Memory B cell (primary cell): Measurements from ENCODE around the gene NEDD4.

Experiments used
- ATAC-seq: fragments of 150-1000 bp; cut with Tn5 transposase; 2 replicates; pipeline ENCODE4 v1.10.0; 2021; ENCODE audit warnings: low read depth, mild to moderate bottlenecking, moderate library complexity
- DNase-seq, 2 donors: peaks; one replicate each; pipeline ENCODE4 v3.0.0; 2022; ENCODE audit warnings: low spot score in 2 of 2
- H3K27ac Mint-ChIP-seq: one replicate; pipeline ENCODE4 v1.8.0; 2022; ENCODE audit warnings: mild to moderate bottlenecking, moderate library complexity, mixed read lengths
- H3K27me3 Mint-ChIP-seq: one replicate; pipeline ENCODE4 v1.8.0; 2022; ENCODE audit warnings: mixed read lengths
- H3K36me3 Mint-ChIP-seq: one replicate; pipeline ENCODE4 v1.8.0; 2022; ENCODE audit warnings: mild to moderate bottlenecking, mixed read lengths
- H3K4me1 Mint-ChIP-seq: one replicate; pipeline ENCODE4 v1.8.0; 2022; ENCODE audit warnings: mixed read lengths
- H3K4me3 Mint-ChIP-seq: one replicate; pipeline ENCODE4 v1.8.0; 2022; ENCODE audit warnings: mild to moderate bottlenecking, moderate library complexity, mixed read lengths
- H3K9me3 Mint-ChIP-seq: one replicate; pipeline ENCODE4 v1.8.0; 2022; ENCODE audit warnings: mixed read lengths

The NEDD4 gene

DNA sequence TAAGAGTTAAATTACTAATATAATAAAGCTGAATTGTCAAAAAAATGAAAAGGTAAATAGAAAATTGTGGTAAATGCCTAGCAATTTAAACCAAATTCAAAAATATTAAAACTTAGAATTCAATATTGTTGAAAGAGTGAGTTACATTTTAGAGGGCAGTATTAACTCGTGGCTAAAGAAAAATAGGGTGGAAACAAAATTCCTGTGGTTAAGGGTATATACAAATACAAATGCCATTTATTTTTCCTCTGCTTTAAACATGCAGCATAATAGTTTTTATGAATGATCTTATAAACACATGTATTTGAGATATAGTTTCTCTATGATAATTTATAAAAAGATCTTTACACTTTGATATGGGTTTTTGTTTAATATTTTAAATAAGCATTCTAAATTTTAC, 79.0 kb downstream of the NEDD4 start:
- H3K27ac Mint-ChIP-seq, result no peak overlapping the region
- H3K4me1 Mint-ChIP-seq, result no peaks in the 10 kb centered on the region
- DNase-seq, result no peak
- no peak overlapping the region for H3K4me3 Mint-ChIP-seq
- no peaks in the 10 kb centered on the region for H3K9me3 Mint-ChIP-seq
- no peaks in the 10 kb centered on the region for H3K36me3 Mint-ChIP-seq
- no peak for ATAC-seq
- peaks cover 6% of the 10 kb centered on the region for H3K27me3 Mint-ChIP-seq

DNA sequence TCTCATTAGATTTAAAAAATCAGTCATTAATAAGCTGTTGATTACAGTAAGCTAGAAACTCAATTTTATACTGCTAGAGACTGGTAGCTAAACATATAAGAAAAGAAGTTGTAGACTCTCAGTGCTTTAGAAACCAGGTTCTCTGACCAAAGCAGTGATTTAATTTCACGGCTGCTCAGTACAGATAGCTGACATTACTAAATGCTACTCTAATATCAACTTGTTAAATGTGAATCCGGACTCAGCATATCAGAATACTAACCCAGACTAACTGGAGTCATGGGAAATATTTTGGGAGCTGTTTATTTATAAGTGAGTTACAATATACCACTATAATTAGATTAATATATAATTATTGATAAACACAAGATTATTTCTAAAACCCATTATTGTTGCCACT, 80.4 kb downstream of the NEDD4 start:
- DNase-seq (no peak), ATAC-seq (no peak)
- no peaks in the 10 kb centered on the region for H3K9me3 Mint-ChIP-seq
- H3K27me3 Mint-ChIP-seq, result peaks cover 6% of the 10 kb centered on the region
- no peaks in the 10 kb centered on the region for H3K36me3 Mint-ChIP-seq
- H3K27ac Mint-ChIP-seq, result no peak overlapping the region
- no peak overlapping the region for H3K4me3 Mint-ChIP-seq
- H3K4me1 Mint-ChIP-seq, result no peaks in the 10 kb centered on the region

DNA sequence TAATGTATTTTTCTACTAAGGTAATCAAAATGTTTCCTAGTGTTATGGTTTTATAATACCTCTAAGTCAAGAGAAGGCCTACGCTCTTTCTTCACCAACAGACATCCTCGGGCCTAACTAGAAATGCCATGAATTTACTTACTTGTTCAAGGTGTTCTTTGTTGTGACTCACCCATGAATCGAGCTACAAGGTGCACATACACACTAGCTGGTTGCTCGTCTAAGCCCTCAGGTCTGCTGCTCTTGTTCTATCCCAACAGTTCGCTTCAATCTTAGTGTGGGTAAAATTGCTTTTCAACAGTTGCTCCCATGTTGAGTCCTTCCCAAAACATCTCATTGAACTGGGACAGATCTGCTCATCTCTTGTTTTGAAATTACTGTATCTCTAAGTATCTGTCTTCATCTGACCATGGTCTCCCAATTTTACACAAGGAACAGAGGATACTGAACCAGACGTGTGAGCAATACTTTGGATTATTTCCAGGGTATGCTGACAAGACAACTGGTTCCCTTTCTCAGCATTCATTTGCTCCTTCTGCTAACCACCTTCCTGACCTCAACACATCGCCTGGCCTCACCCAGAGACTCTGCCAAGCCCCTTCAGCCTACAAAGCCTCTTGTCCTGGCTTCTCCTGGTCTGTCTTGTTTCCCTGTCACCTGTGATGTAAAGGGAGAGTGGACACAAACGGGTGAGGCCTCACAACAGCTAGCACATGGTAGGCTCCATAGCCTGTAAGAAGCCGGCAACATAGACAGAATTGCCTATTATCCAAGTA, 84.2 kb downstream of the NEDD4 start:
- Mint-ChIP-seq H3K27ac (no peak overlapping the region), H3K36me3 (no peaks in the 10 kb centered on the region), H3K4me1 (no peaks in the 10 kb centered on the region), H3K9me3 (no peaks in the 10 kb centered on the region), H3K27me3 (peaks cover 6% of the 10 kb centered on the region), H3K4me3 (no peak overlapping the region)
- no peak for DNase-seq
- no peak for ATAC-seq

DNA sequence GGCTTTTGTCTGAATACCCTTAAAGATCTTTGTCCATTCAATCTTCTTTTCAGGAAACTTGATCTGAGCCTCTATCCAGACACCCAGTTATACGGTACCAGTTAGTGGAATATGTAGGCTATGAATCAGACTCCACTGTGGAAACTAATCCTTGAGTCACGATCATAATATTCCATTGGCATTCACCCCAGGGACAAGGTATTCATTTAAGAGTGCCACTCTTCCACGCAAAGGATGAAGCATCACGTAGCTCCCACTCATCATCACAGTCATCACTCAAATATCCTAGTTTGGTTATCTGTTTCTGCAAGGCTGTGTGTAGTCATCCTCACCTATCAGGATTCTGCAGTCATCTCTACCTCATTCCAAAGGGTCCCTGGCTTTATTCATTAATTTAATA, 85.6 kb downstream of the NEDD4 start:
- no peak overlapping the region for H3K4me3 Mint-ChIP-seq
- H3K4me1 Mint-ChIP-seq, result no peaks in the 10 kb centered on the region
- no peaks in the 10 kb centered on the region for H3K36me3 Mint-ChIP-seq
- H3K27ac Mint-ChIP-seq, result no peak overlapping the region
- H3K9me3 Mint-ChIP-seq, result no peaks in the 10 kb centered on the region
- peaks cover 6% of the 10 kb centered on the region for H3K27me3 Mint-ChIP-seq
- ATAC-seq, result no peak
- DNase-seq, result no peak

DNA sequence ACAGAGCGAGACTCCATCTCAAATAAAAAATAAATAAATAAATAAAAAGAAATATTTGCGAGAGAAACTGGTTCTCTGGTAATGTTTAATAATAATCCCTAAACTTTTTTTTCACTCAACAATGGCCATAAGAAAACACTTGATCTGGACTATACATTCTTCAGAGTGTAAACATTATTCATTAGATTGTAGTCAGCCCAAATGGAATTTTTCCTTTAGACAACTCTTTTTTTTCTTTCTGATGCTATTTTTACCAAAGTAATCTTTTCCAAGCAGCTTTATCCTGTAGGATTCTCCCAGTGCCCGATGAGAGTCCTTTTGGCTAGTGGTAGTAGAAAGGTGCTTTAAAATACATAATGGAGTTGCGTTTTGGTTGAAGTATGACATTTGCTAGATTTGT, 90.4 kb downstream of the NEDD4 start:
- ATAC-seq (no peak), DNase-seq (no peak)
- H3K4me1 Mint-ChIP-seq, result no peaks in the 10 kb centered on the region
- no peaks in the 10 kb centered on the region for H3K36me3 Mint-ChIP-seq
- no peaks in the 10 kb centered on the region for H3K9me3 Mint-ChIP-seq
- peaks cover 2% of the 10 kb centered on the region for H3K27me3 Mint-ChIP-seq
- no peak overlapping the region for H3K27ac Mint-ChIP-seq
- no peak overlapping the region for H3K4me3 Mint-ChIP-seq

DNA sequence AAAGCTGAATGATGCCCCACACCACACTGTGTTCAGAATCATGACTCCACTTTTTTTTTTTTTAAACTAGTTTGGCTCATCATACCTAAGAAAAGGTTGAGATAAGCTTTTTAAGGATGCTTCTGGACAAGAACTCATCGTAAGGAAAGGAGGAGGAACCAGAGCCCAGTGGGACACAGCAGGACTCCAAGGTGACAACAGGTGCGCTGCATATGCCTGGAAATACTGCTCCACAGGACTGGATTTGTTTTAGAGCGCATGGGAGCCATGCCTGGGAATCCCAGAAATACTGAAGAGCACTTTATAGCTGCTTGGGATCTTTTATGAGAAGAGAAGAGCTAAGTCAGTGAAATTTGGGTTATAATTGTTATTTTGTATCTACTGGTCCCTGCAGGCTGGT, 93.4 kb downstream of the NEDD4 start:
- no peaks in the 10 kb centered on the region for H3K9me3 Mint-ChIP-seq
- H3K4me3 Mint-ChIP-seq, result no peak overlapping the region
- no peaks in the 10 kb centered on the region for H3K36me3 Mint-ChIP-seq
- ATAC-seq, result no peak
- DNase-seq, result no peak
- peaks cover 2% of the 10 kb centered on the region for H3K27me3 Mint-ChIP-seq
- H3K4me1 Mint-ChIP-seq, result no peaks in the 10 kb centered on the region
- H3K27ac Mint-ChIP-seq, result no peak overlapping the region

DNA sequence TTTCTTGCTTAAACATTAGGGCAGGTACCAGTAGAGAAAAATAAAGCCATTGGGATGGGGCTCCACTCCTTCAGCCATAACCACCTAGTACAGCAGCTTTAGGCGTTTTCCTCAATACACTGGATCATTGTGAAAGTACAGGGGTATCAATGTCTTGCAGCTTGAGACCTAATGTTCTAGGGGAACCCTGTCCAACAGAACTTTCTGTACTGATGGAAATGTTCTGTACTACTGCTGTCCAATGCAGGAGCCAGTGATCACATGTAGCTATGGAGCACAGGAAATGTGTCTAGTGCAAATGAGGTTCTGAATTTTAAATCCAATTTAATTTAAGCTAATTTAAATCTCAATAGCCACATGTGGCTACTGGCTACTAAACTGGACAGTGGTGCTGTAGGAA, 93.9 kb downstream of the NEDD4 start:
- Mint-ChIP-seq H3K27ac (no peak overlapping the region), H3K4me3 (no peak overlapping the region), H3K27me3 (peaks cover 2% of the 10 kb centered on the region), H3K4me1 (no peaks in the 10 kb centered on the region), H3K9me3 (no peaks in the 10 kb centered on the region), H3K36me3 (no peaks in the 10 kb centered on the region)
- DNase-seq (no peak), ATAC-seq (no peak)

DNA sequence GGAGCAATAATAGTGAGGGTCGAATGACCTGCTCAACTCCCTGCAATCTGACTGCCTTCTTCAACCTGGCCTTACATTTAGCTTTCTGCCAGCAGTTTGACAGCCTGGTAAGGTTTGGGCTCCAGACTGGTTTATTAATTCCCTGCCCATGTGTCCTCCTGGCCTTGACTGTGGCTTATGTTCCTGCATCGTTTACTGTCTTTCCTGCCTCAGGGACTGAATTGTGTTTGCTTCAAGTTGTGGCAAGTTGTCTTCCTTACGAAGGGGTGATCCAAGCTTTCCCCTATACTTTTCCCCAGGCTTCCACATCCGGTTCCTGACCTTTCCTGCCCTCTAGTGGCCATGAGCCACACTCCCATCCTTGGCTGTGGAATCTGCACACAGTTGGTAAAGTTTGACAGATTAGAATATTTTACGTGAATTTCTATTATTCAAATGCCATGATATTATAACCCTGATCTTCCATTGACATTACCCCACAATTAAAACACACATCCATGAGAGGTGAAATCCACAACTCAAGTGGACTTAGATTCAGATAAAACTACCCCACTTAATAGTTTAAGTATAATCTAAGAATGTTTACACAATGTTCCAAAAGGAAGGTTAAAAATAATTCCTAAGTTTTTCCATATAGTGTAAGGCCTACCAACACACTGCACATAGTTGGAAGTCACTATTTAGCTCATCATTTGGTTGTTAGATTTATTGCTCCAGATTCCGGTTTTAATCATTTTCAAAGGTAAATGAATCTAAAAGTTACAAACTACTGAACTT, 95.7 kb downstream of the NEDD4 start:
- H3K27me3 Mint-ChIP-seq, result peaks cover 2% of the 10 kb centered on the region
- no peaks in the 10 kb centered on the region for H3K36me3 Mint-ChIP-seq
- DNase-seq, result no peak
- H3K4me3 Mint-ChIP-seq, result no peak overlapping the region
- no peaks in the 10 kb centered on the region for H3K9me3 Mint-ChIP-seq
- no peak overlapping the region for H3K27ac Mint-ChIP-seq
- H3K4me1 Mint-ChIP-seq, result peaks cover 3% of the 10 kb centered on the region
- no peak for ATAC-seq

DNA sequence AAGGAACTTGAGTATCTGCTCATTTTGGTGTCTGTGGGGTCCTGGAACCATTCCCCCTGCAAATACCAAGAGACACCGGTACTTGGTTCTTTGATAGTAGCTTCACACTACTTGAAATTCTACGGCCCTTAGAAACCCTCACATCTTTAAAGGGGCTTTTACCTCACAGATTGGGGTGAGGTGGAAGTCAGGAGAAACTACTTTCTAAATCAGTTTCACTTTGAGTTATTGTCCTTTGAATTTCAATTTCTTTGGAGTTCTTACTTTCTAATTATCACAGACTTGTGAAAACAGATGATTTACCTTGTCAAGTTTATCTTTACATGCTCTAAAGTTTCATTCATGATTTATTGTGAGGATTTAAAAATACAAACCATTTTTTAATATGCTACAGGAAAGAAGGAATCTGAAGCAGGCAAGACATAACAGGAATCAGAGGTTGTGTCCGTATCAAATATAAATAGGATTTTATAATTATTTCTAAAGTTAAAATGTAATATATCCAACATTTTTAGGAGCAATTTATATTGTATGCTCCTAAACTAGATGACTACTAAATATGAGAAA, 98.9 kb downstream of the NEDD4 start:
- H3K27ac Mint-ChIP-seq, result no peak overlapping the region
- H3K36me3 Mint-ChIP-seq, result no peaks in the 10 kb centered on the region
- H3K27me3 Mint-ChIP-seq, result no peaks in the 10 kb centered on the region
- peaks cover 3% of the 10 kb centered on the region for H3K4me1 Mint-ChIP-seq
- ATAC-seq (no peak), DNase-seq (no peak)
- H3K9me3 Mint-ChIP-seq, result no peaks in the 10 kb centered on the region
- no peak overlapping the region for H3K4me3 Mint-ChIP-seq

DNA sequence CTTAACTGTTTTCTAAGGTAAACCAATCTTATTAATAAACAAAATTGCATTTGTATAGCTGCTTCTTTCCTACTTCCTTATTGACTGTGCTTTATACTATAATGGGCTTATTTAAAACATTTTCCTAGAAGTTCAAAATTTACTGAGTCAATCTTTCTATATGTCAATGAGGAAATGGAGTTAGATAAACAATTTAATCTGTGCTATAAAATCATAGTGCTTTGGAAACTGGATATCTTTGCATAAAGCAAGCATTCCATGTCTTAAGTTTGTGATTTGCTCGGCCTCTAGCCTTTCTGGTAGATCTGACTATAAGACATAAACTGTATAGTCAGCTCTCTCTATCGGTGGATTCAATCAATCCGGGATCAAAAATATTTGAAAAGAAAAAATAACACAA, 99.6 kb downstream of the NEDD4 start:
- DNase-seq, result no peak
- no peak overlapping the region for H3K4me3 Mint-ChIP-seq
- no peaks in the 10 kb centered on the region for H3K36me3 Mint-ChIP-seq
- ATAC-seq, result no peak
- H3K9me3 Mint-ChIP-seq, result no peaks in the 10 kb centered on the region
- peaks cover 3% of the 10 kb centered on the region for H3K4me1 Mint-ChIP-seq
- no peak overlapping the region for H3K27ac Mint-ChIP-seq
- H3K27me3 Mint-ChIP-seq, result no peaks in the 10 kb centered on the region

DNA sequence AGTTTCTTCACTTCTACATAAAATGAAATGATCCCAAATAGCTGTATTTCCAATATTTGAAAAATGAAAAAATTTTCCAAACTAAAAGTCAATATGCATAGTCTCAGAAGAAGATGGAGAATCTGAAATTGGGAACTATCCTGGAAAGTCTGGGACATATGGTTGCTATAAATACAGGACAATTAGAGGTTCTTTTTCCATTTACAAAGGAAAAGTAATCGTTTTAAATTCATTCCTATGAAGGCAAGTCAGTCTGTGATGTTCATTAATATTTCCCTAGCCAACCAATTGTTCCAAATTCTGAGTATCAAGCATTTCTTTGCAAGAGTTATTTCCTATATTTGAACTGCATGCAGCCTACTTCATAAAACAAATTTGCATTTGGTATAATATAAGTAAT, 102.2 kb downstream of the NEDD4 start:
- H3K36me3 Mint-ChIP-seq, result no peaks in the 10 kb centered on the region
- no peak for DNase-seq
- no peaks in the 10 kb centered on the region for H3K27me3 Mint-ChIP-seq
- H3K4me3 Mint-ChIP-seq, result no peak overlapping the region
- H3K9me3 Mint-ChIP-seq, result peaks cover 2% of the 10 kb centered on the region
- no peak overlapping the region for H3K27ac Mint-ChIP-seq
- ATAC-seq, result no peak
- H3K4me1 Mint-ChIP-seq, result peaks cover 3% of the 10 kb centered on the region

DNA sequence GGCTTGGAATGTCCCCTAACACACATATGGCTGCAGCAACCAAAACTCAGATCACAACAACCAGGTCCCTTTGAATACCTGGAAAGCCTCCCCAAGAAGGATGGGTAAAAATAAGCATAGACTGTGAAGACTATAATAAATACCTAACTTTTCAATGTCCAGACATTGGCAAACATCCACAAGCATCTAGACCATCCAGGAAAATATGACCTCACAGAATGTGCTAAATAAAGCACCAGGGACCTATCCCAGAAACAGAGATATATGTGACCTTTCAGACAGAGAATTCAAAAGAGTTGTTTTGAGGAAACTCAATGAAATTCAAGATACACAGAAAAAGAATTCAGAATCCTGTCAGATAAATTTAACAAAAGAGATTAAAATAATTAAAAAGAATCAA, 109.2 kb downstream of the NEDD4 start:
- no peaks in the 10 kb centered on the region for H3K4me1 Mint-ChIP-seq
- H3K27ac Mint-ChIP-seq, result no peak overlapping the region
- H3K36me3 Mint-ChIP-seq, result no peaks in the 10 kb centered on the region
- DNase-seq (no peak), ATAC-seq (no peak)
- peaks cover 3% of the 10 kb centered on the region for H3K27me3 Mint-ChIP-seq
- H3K9me3 Mint-ChIP-seq, result peaks cover 4% of the 10 kb centered on the region
- no peak overlapping the region for H3K4me3 Mint-ChIP-seq

DNA sequence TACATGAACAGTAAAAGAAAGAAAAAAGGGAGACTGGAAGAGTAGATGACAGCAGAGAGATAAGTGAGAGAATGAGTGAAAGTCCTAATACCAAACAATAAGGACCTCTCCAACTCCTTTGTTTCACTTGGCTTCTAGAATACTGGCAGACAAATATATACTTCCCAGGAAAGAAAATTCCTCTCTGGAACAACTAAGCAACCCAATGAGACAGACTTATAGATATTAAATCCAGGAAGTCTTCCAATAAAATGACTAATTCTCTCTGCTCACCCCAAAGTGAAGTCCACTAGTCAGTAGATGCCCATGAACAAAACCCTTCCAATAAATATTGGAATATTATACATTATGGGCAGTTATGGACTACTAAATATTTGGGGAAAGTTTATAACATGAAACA, 114.2 kb downstream of the NEDD4 start:
- H3K4me3 Mint-ChIP-seq, result no peak overlapping the region
- H3K9me3 Mint-ChIP-seq, result no peaks in the 10 kb centered on the region
- ATAC-seq (no peak), DNase-seq (no peak)
- H3K4me1 Mint-ChIP-seq, result no peaks in the 10 kb centered on the region
- peaks cover 3% of the 10 kb centered on the region for H3K27me3 Mint-ChIP-seq
- H3K36me3 Mint-ChIP-seq, result no peaks in the 10 kb centered on the region
- H3K27ac Mint-ChIP-seq, result no peak overlapping the region

DNA sequence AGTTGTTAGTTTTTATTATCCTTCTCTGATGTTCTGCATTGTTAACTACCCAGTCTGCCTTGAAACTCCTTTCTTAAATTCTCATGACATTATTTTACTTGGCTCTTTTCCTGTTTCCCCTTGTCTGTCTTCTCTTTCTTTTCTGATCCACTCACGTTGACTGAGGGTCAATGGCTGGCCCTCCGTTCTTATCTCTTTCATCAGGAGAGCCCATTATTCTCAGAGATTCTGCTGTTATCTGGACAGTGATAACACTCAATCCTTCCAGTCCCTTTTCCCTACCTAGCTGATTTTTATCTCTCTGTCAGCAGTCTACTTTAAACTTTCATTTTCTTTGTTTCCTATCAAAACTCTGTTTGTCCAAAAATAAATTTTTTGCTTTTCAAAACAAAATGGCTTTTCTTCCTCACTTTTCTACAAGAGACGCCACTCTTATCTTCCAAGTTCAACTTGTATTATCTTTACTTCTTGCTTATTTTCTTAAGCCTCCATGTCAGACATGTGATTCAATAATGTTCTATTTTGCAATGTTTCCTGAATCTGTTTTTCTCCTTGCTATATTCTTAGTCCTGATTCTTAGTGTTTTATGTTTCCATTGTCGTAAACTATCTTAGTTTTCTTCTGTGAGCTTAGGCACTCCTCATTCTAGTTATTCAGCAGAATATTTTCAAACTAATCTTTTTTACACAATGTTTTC, 120.2 kb downstream of the NEDD4 start:
- Mint-ChIP-seq H3K27ac (no peak overlapping the region), H3K36me3 (no peaks in the 10 kb centered on the region), H3K9me3 (no peaks in the 10 kb centered on the region), H3K4me1 (peaks cover 2% of the 10 kb centered on the region), H3K4me3 (no peak overlapping the region), H3K27me3 (peaks cover 5% of the 10 kb centered on the region)
- ATAC-seq, result no peak
- no peak for DNase-seq
